HG03097 (cell line): ENCODE data around the gene NUDT22.
"Not testable (repeated sequence)": the region's sequence is repeated elsewhere in the genome, so short reads cannot be mapped to it uniquely, and the experiment has no call there.

Experiments
- ATAC-seq: cut with Tn5 transposase; IDR thresholded peaks from one replicate; pipeline ENCODE4 v1.9.1; 2021; ENCODE audit not compliant: unreplicated experiment, low FRiP score

The NUDT22 gene

GRCh38 chr11:64241241-64241490, 15.1 kb downstream of the NUDT22 start:
- peak; percentile 54 for ATAC-seq

DNA sequence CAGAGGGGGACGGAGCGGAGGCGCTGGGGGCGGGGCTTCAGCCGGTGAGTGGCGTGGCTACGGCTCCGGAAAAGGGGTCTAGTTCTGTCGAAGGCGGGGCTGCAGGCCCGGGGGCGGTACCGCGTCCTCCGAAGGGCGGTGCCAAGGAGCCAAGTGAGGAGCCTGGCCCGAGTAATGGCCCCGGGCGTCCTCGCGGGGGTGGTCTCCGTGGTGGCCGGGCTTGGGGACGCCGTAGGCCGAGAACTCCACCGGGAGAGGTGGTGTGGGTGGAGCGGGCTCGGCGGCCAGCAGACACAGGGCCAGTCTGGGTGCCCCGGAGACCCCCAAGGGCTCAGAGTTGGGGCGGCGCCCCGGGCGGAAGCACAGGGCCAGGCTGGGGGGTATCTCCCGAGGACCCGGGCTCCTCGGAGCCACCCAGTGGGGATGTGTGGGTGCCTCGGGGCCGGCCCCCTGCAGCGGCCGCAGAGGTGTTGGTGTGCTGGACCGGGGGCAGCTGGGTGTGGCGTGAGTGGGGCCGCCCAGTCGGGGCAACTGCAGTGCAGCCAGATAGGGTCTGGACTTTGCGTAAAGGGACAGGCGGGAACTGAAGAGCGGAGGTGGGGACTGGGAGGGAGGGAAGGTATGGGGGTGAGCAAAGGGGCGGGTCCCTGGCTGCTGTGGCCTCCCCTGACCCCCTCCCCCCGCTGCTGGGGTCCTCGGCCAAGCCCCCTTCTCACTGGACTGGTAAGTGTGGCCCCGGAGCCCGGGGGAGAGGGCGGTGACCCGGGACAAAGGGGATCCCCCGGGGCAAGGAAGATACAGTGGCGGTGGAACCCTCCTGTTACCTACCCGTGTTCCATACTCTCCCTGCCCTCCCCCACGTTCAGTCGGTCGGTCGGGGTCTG, 15.7 kb downstream of the NUDT22 start:
- ATAC-seq = peak; percentile 54

- no peak for ATAC-seq
These were observed 17.3 kb downstream of the NUDT22 start for GRCh38 chr11:64243236-64243854.

DNA sequence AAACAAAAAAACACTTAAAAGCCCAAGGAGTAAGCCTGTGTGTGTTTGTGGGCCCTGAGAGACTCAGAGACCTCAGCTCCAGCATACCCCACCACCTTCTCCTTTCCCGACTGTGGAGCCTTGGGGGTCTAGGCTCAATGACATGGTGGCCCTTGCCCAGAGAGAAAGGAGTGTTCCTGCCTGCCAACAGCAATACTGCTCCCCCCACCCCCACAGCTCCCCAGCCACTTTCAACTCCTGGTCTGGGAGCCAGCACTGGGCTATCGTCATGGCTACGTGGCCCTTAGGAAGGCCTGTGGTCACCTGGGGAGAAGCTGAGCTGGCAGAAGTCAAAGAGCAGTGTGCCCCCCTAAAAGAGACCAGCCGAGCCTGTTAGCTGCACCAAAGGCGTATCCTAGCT, 18.0 kb downstream of the NUDT22 start:
- no peak for ATAC-seq

- ATAC-seq = no peak
These were observed 18.9 kb downstream of the NUDT22 start for GRCh38 chr11:64244966-64245365.

GRCh38 chr11:64245401-64245796, 19.3 kb downstream of the NUDT22 start:
- ATAC-seq = no peak

DNA sequence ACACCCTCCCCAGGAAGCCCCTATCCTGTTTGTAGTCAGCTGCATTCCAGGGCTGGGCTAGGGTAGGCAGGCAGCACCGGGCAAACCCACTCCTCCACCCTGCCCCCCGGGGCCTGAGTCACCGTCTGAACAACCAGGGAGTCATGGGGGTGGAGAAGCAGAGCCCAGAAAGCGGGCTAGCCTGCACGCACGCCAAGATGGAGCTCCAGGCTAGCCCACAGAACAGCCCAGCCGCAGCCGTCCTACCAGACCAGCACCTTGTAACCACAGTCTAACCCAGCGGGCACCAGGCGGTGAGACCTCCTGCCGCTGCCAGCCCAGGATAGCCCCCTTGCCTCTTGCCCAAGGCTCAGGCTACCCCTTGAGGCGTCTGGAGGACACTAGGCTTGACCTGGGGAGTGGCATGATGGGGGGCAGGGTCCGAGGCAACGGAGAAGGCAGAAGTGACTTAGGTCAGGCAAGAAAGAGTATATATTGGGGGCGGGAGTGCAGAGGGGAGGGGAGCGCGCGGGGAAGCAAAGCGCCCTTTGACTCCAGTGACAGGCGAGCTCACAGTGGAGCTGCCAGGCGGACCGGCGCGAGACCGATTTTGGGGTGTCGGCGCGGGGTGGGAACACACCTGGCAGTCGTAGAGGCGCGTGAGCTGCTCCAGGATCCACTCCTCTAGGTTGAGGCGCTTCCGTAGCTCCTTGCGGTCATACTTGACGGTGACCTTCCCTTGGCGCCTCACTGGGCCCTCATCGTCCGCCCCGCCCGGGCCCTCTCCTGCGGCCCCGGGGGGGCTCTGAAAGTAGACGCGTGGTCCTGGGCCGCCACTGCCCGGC, 19.9 kb downstream of the NUDT22 start:
- no peak for ATAC-seq

DNA sequence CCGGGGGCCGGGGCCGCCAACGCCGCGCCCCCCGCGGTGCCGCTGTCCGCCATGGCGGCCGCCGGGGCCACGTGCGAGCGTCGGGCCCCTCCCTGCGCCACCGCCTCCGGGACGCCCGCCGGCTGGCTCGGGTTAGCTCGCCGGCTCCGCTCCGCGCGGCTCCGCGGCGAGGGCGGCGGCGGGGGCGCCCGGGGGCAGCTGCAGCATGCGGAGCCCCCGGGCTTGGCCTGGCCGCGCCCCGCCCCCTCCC, 20.5 kb downstream of the NUDT22 start:
- ATAC-seq = not testable (repeated sequence)

DNA sequence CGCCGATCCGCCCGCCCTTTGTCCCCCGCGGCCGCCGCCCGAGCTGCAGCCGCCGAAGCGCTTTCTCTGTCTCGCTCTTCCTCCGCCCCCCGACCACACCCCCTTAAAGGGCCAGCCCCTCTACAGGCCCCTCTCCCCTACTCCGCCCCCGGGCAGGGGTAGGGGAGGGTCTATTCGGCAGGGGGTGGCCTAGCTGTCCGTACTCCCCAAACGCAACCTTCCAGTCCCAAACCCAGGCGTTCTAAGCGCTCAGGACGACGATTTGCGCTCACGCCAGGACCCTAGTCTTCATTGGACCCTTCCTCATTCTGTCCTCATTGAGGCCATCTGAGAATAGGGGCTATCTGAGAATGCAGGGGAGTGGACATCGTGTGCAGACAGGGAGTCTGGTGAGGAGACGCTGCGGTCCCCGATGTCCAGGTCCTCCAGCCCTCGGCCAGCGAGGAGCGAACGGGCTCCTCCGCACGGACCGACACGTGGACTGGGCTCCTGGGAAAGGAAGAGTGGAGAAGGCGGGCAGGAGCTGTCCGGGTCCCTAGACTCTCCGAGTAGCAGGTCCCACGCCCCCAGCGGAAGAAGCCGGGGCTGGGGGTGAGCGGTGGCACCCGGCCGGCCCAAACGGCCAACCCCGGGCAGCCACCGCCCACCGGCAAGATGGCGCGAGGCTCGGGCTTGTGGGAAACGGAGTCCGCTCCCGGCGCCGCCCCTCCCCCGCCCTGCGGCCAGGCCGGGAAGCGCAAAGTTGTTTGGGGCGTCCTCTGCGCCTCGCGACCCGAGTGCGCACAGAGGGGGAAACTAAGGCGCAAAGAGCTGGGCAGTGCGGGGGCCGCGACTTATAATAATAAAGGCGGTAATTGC, 21.0 kb downstream of the NUDT22 start, which contains the start of gene PPP1R14B:
Gene PPP1R14B (minus strand): TSS at position 73 of the 858 bp plus-strand sequence. CDS start 270 bp downstream, outside the sequence.
- peak; percentile 32 for ATAC-seq

GRCh38 chr11:64247729-64248531, 21.9 kb downstream of the NUDT22 start:
- no peak for ATAC-seq

DNA sequence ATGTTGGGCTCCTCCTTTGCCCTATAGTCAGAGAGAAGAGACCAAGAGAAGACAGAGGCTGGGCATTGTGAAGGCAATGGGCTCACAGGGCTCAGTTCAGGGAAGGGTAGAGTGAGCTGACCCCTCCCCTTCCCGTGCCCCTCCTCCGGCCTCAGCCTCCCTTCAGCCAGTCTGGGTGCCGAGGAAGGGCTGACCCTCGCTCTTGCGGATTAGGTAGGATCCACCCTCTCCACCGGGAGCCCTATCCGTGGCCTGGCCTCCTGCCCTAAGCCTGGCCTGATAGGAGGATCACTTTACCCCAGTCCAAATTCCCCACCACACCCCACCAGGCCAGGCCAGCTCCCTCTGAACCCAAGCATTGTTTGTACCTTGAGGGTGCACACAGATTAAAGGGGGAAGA, 22.5 kb downstream of the NUDT22 start:
- no peak for ATAC-seq

DNA sequence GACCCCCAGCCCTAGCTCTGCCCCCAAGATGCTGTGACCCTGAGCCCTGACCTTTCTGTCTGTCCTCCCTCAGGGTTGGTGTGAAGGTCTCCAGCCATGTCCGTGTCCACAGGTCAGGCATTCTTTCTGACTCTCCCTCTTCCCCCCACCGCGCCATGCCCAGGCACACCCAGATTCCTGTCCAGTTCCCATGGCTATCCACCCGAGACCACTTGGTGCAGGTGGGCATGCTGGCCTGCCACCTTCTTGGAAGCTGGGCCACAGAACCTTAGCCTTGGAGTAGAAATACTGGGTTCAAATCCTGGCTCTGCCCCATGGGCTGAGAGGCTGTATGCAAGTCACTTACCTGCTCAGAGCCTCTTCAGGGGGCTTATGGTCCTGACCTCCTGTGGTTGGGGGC, 23.0 kb downstream of the NUDT22 start:
- ATAC-seq = no peak

DNA sequence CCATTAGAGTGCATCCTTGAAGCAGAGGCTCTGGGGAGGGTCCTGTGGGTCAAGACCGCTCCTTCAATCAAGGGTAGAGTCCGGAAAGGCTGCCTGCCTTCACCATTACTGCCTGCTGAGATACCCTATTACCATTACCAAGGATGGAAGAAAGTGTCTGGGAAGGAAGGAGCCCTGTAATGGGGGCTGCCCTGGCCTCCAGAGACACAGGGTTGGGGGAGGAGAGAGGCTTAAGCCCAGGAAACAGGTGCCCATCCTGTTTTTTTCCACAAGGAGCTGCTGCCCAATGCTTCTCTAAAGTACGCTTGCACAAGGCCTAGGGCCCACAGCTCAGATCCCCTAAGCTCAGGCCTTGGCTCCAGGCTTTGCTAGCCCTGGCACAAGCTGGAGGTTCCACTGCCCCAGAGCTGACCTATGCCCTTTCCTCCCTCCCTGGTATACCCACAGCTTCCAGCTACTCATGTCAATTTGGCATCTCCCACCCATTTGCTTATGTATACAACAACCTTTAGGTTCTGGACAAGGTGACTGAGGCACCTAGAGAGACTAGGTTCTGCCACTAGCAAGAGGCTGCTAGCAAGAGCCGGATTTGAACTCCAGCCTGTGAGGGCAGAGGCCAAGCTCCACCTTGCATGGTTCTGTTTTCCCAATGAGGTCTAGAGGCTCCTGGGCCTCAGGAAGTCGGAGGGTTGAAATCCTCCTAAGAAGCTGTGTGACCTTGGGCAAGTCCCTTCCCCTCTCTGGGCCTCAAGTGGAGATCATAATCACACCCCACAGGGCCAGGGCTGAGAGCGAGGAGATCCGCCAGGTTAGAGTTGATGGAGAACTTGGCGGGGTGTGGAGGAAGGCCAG, 23.7 kb downstream of the NUDT22 start:
- no peak for ATAC-seq

DNA sequence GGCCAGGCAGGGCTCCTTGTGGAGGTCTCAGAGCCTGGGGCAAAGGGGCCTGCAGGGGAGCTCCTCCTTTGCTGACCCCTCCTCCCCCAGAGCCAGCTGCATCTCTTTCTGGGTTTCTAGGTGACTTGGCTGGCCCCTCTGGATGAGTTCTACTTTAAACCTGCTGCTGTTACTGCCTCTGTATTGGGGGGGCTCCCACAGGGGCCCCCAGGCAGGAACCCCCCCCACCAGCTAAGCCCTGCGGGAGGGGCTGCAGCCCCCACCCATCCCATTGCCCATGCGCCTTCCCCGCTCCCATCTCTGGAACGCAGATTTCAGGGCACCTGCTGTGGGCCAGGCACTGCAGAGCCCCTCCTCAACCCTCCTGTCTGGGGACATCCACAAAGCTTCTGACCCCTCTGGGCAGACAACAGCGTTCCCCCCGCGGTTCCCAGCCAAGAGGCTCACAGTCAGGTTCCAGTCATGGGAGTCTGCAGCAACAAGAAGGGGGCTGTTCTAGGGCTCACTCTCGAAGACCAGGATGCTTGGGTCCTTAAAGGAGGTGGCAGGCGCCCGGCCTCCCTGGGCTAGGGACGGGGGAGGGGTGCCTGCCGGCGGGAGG, 24.4 kb downstream of the NUDT22 start:
- ATAC-seq = no peak

- ATAC-seq = no peak
These were observed 25.1 kb downstream of the NUDT22 start, which contains the start of gene PLCB3 for GRCh38 chr11:64251016-64251752. TSS of gene PLCB3 (plus strand) at chr11:64251530. CDS start at chr11:64251650, 120 bp downstream.

DNA sequence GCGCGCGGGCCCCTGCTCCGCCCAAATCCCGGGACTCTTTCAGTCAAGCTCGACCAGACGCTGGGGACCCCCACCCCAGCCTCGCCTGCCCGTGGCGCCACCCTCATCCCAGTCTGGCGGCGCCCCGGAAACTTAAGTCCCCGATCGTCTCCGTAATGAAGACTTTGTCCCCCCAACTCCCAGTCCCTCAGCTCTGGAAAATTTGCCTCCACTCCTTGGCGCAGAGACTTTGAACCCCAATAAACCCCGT, 25.6 kb downstream of the NUDT22 start:
- no peak for ATAC-seq

- ATAC-seq = no peak
These were observed 26.2 kb downstream of the NUDT22 start for GRCh38 chr11:64252003-64252872.
